Measurements from ENCODE around the gene DRD4. TPM values are rescaled to one million over a fixed set of nuclear protein-coding genes. Genes with fewer than 3 reads are reported as not detected.

Gene DRD4
- polyA plus RNA-seq, 3 donors, result 0.13 TPM; not detected in 2

DNA sequence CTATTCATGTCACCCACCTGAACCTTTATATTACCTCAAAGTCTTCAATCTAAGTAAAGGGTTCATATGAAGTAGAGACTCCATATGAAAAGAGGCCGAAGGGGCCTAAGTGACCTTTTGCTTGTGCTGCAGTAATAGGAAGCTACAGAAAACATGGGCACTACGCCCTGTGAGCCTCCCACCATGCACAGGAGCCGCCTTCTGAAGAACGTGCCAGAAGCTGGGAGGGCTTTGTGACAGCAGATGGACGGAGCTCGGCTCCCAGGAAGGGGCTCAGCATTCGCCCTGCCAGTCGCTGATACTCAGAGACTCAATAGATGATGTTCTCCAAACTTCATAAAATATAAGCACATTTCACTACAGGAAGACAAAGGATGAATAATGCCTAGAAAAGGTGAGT is 36.8 kb downstream of the DRD4 start:
- no peak overlapping the region for H3K4me3 Mint-ChIP-seq
- H3K9me3 Mint-ChIP-seq, result no peaks in the 10 kb centered on the region
- 93% methylated on average over 3 of the region's 8 CpGs for WGBS (ENCODE audit: insufficient coverage)
- H3K27me3 Mint-ChIP-seq (ENCODE audit: low read depth in 3 of 3), result no peaks in the 10 kb centered on the region
- TF ChIP-seq, protein P1, sequence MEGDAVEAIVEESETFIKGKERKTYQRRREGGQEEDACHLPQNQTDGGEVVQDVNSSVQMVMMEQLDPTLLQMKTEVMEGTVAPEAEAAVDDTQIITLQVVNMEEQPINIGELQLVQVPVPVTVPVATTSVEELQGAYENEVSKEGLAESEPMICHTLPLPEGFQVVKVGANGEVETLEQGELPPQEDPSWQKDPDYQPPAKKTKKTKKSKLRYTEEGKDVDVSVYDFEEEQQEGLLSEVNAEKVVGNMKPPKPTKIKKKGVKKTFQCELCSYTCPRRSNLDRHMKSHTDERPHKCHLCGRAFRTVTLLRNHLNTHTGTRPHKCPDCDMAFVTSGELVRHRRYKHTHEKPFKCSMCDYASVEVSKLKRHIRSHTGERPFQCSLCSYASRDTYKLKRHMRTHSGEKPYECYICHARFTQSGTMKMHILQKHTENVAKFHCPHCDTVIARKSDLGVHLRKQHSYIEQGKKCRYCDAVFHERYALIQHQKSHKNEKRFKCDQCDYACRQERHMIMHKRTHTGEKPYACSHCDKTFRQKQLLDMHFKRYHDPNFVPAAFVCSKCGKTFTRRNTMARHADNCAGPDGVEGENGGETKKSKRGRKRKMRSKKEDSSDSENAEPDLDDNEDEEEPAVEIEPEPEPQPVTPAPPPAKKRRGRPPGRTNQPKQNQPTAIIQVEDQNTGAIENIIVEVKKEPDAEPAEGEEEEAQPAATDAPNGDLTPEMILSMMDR (IDR thresholded peaks at IDR 0.05), result no peak
- intact Hi-C loops (cut with micrococcal nuclease), result no loop called here
- no peak overlapping the region for H3K4me2 ChIP-seq (replicated peaks; ENCODE audit: extremely low read depth, low read length, poor library complexity, severe bottlenecking)
- no peak overlapping the region for H3K27ac ChIP-seq (ENCODE audit: low read depth in 1 of 2, low read length in 2 of 2)
- no peaks in the 10 kb centered on the region for H3K27me3 ChIP-seq (ENCODE audit: control insufficient read depth in 2 of 2, insufficient read depth in 2 of 2, low read length in 2 of 2)
- no peaks in the 10 kb centered on the region for H3K9me3 ChIP-seq (replicated peaks in 1 of 2; ENCODE audit: control insufficient read depth in 1 of 2, insufficient read depth in 1 of 2, low read length in 2 of 2)
- H3K4me1 Mint-ChIP-seq, result no peaks in the 10 kb centered on the region
- peaks cover 45 to 93% of the 10 kb centered on the region in 2 donors for H3K36me3 Mint-ChIP-seq
- no peak overlapping the region for H3K9ac ChIP-seq (ENCODE audit: insufficient read depth, low read length, poor library complexity, severe bottlenecking)
- H3K4me3 ChIP-seq (replicated peaks in 1 of 3; ENCODE audit: low read depth in 2 of 3, low read length in 3 of 3), result no peak overlapping the region
- peak overlapping the region in 1 of 7 donors; percentile 12 for H3K27ac Mint-ChIP-seq
- no peaks in the 10 kb centered on the region for H3K79me2 ChIP-seq (ENCODE audit: insufficient read depth, low read length)
- no peaks in the 10 kb centered on the region for H3K4me1 ChIP-seq (ENCODE audit: control insufficient read depth in 1 of 2, insufficient read depth in 2 of 2, low read length in 2 of 2)
- no peaks in the 10 kb centered on the region for H4K20me1 ChIP-seq (ENCODE audit: insufficient read depth, low read length)
- H3K36me3 ChIP-seq (replicated peaks in 1 of 2; ENCODE audit: control insufficient read depth in 1 of 2, insufficient read depth in 2 of 2, low read length in 2 of 2), result peaks cover 46 to 63% of the 10 kb centered on the region in 2 donors
- no peak overlapping the region for H2AFZ ChIP-seq (ENCODE audit: insufficient read depth, low read depth, low read length, poor library complexity, severe bottlenecking)
- DNase-seq, result no peak

DNA sequence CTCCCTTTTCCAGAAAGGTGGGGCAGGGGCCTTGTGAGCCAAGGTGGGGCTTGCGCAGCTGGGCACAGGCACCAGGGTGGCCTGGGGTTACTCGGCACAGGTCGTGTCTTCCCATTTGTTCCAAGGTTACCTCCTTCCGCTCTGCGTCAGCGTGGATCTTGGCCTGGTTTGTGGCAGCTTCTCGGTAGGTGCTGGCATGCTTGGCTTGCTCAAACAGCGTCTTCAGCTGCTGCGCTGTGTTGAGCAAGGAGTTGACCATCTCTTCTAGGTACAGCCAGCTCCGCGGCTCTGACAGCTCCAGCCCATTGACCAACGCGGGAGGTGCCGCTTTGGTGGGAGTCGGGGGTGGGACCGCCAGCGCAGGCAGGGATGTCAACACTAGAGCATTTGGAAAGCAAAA is 37.3 kb downstream of the DRD4 start:
- Mint-ChIP-seq H3K36me3 (peaks cover 49 to 93% of the 10 kb centered on the region in 2 donors), H3K9me3 (no peaks in the 10 kb centered on the region), H3K27ac (no peak overlapping the region), H3K27me3 (ENCODE audit: low read depth in 3 of 3) (no peaks in the 10 kb centered on the region), H3K4me1 (no peaks in the 10 kb centered on the region), H3K4me3 (no peak overlapping the region)
- no peak overlapping the region for H3K9ac ChIP-seq (ENCODE audit: insufficient read depth, low read length, poor library complexity, severe bottlenecking)
- intact Hi-C loops (cut with micrococcal nuclease), result no loop called here
- no peak for DNase-seq
- 88% methylated on average over 14 of the region's 17 CpGs for WGBS (ENCODE audit: insufficient coverage)
- no peaks in the 10 kb centered on the region for H3K79me2 ChIP-seq (ENCODE audit: insufficient read depth, low read length)
- H3K27me3 ChIP-seq (ENCODE audit: control insufficient read depth in 2 of 2, insufficient read depth in 2 of 2, low read length in 2 of 2), result no peaks in the 10 kb centered on the region
- no peaks in the 10 kb centered on the region for H3K9me3 ChIP-seq (replicated peaks in 1 of 2; ENCODE audit: control insufficient read depth in 1 of 2, insufficient read depth in 1 of 2, low read length in 2 of 2)
- no peak overlapping the region for H2AFZ ChIP-seq (ENCODE audit: insufficient read depth, low read depth, low read length, poor library complexity, severe bottlenecking)
- H3K4me3 ChIP-seq (replicated peaks in 1 of 3; ENCODE audit: low read depth in 2 of 3, low read length in 3 of 3), result no peak overlapping the region
- H3K27ac ChIP-seq (ENCODE audit: low read depth in 1 of 2, low read length in 2 of 2), result no peak overlapping the region
- H4K20me1 ChIP-seq (ENCODE audit: insufficient read depth, low read length), result no peaks in the 10 kb centered on the region
- H3K4me1 ChIP-seq (ENCODE audit: control insufficient read depth in 1 of 2, insufficient read depth in 2 of 2, low read length in 2 of 2), result no peaks in the 10 kb centered on the region
- H3K36me3 ChIP-seq (replicated peaks in 1 of 2; ENCODE audit: control insufficient read depth in 1 of 2, insufficient read depth in 2 of 2, low read length in 2 of 2), result peaks cover 48 to 68% of the 10 kb centered on the region in 2 donors
- no peak overlapping the region for H3K4me2 ChIP-seq (replicated peaks; ENCODE audit: extremely low read depth, low read length, poor library complexity, severe bottlenecking)
- TF ChIP-seq, protein P1 (IDR thresholded peaks at IDR 0.05), result no peak
